Keratinocyte (primary cell): Measurements from ENCODE around the gene NCK2.

Source experiments
- CTCF ChIP-seq, 3 experiments: IDR thresholded peaks in 1 of 3; conservative IDR thresholded peaks in 1 of 3; optimal IDR thresholded peaks in 1 of 3; 2 replicates in 2 of 3; 3 replicates in 1 of 3; pipeline versions ENCODE3 to v1.5.1; 2011; ENCODE audit warnings: low read length in 3 of 3, mild to moderate bottlenecking in 3 of 3, moderate library complexity in 2 of 3, control low read depth in 1 of 3, inconsistent platforms in 1 of 3; ENCODE audit not compliant: insufficient read depth in 2 of 3; ENCODE audit errors: extremely low read depth in 1 of 3
- EZH2 ChIP-seq: IDR thresholded peaks from one replicate; pipeline ENCODE4 v1.6.1; 2012; ENCODE audit warnings: inconsistent platforms, mild to moderate bottlenecking, low read length, moderate library complexity

GRCh38 chr2:105937498-105938097, 192.9 kb downstream of the NCK2 start:
- TF ChIP-seq CTCF (optimal IDR thresholded peaks at IDR 0.05 in 1 of 3, IDR thresholded peaks at IDR 0.05 in 1 of 3, conservative IDR thresholded peaks at IDR 0.05 in 1 of 3; ENCODE audit: extremely low read depth in 1 of 3, insufficient read depth in 2 of 3, low read length in 3 of 3) = no peak
- TF ChIP-seq EZH2 = no peak
